DND-41 (cell line): ENCODE measurements around the gene H1-8.

Source experiments
- ATAC-seq: fragments of 200-7000 bp; cut with Tn5 transposase; 3 replicates; pipeline ENCODE4 v1.9.1; 2021; ENCODE audit warnings: low read depth; ENCODE audit not compliant: insufficient read depth
- DNase-seq: peaks from one replicate; pipeline ENCODE4 v3.0.0-alpha.2; 2020
- H2AFZ ChIP-seq: 2 replicates; pipeline ENCODE4 v1.6.0; 2012; ENCODE audit warnings: low read depth, low read length
- H3K27ac ChIP-seq: 2 replicates; pipeline ENCODE4 v1.5.1; 2012; ENCODE audit warnings: low read length, inconsistent platforms
- H3K27me3 ChIP-seq: fragments of 200-600 bp; sonication (generic); 2 replicates; pipeline ENCODE4 v1.6.0; 2012; ENCODE audit warnings: low read length, mild to moderate bottlenecking, inconsistent platforms; ENCODE audit not compliant: insufficient read depth, poor library complexity
- H3K36me3 ChIP-seq: 2 replicates; pipeline ENCODE4 v1.5.1; 2012; ENCODE audit warnings: low read length, inconsistent platforms; ENCODE audit not compliant: insufficient read depth
- H3K4me1 ChIP-seq: 2 replicates; pipeline ENCODE4 v1.5.1; 2012; ENCODE audit warnings: mild to moderate bottlenecking, low read length; ENCODE audit not compliant: insufficient read depth
- H3K4me2 ChIP-seq: 2 replicates; pipeline ENCODE4 v1.6.0; 2012; ENCODE audit warnings: mild to moderate bottlenecking, moderate library complexity, low read length, inconsistent platforms; ENCODE audit not compliant: insufficient read depth
- H3K4me3 ChIP-seq, 2 experiments: fragments of 200-600 bp in 1 of 2; shearing (Covaris generic) in 1 of 2; 2 replicates each; pipeline ENCODE4 v1.5.1; 2012 to 2016; ENCODE audit warnings: inconsistent platforms in 2 of 2, low read length in 2 of 2, mild to moderate bottlenecking in 2 of 2, low read depth in 1 of 2, moderate library complexity in 1 of 2
- H3K79me2 ChIP-seq: 2 replicates; pipeline ENCODE4 v1.6.0; 2012; ENCODE audit warnings: low read length, inconsistent platforms; ENCODE audit not compliant: insufficient read depth
- H3K9ac ChIP-seq: 2 replicates; pipeline ENCODE4 v1.6.0; 2012; ENCODE audit warnings: low read depth, mild to moderate bottlenecking, inconsistent platforms, low read length, moderate library complexity
- H3K9me3 ChIP-seq: 2 replicates; pipeline ENCODE4 v1.5.1; 2012; ENCODE audit warnings: low read length, moderate library complexity, mild to moderate bottlenecking, inconsistent platforms; ENCODE audit not compliant: insufficient read depth, severe bottlenecking
- H4K20me1 ChIP-seq: 2 replicates; pipeline ENCODE4 v1.6.0; 2012; ENCODE audit warnings: low read length; ENCODE audit not compliant: insufficient read depth
- EZH2 ChIP-seq: IDR thresholded peaks from 3 replicates; pipeline ENCODE4 v1.6.1; 2012; ENCODE audit warnings: borderline replicate concordance, low read depth, mild to moderate bottlenecking, moderate library complexity, low read length, inconsistent platforms; ENCODE audit not compliant: severe bottlenecking
- TF ChIP-seq, protein P1 (sequence below): IDR thresholded peaks from 2 replicates; pipeline ENCODE4 v1.5.1; 2012; ENCODE audit warnings: borderline replicate concordance, low read length, moderate library complexity, mild to moderate bottlenecking; ENCODE audit not compliant: poor library complexity, severe bottlenecking; ENCODE audit errors: extremely low read depth

The H1-8 gene

DNA sequence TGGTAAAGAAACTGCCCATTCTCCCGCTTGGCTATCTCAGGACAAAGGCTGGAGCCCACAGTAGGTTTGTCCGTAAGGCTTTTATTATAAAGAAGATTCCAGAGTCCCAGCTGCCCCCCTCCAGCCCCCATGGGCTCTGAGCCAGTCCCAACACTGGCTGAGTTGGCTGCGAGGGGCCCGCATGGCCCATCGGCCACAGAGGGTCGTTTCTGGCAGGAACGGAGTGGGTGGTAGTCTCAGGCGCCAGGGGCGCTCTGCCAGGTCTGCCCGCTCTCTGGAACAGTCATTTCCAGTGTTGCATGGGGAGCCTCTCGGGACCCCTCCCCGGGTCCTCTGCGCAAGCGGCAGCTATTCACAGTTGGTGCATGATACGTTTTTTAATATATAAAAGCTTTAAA is 12.2 kb downstream of the H1-8 start:
- H3K36me3 ChIP-seq, result peaks cover 54% of the 10 kb centered on the region
- no peak overlapping the region for H3K4me2 ChIP-seq
- no peaks in the 10 kb centered on the region for H3K9me3 ChIP-seq
- H3K4me1 ChIP-seq, result no peaks in the 10 kb centered on the region
- H3K27ac ChIP-seq, result no peak overlapping the region
- no peak overlapping the region for H3K9ac ChIP-seq
- no peak for ATAC-seq
- DNase-seq, result no peak
- TF ChIP-seq, protein P1, sequence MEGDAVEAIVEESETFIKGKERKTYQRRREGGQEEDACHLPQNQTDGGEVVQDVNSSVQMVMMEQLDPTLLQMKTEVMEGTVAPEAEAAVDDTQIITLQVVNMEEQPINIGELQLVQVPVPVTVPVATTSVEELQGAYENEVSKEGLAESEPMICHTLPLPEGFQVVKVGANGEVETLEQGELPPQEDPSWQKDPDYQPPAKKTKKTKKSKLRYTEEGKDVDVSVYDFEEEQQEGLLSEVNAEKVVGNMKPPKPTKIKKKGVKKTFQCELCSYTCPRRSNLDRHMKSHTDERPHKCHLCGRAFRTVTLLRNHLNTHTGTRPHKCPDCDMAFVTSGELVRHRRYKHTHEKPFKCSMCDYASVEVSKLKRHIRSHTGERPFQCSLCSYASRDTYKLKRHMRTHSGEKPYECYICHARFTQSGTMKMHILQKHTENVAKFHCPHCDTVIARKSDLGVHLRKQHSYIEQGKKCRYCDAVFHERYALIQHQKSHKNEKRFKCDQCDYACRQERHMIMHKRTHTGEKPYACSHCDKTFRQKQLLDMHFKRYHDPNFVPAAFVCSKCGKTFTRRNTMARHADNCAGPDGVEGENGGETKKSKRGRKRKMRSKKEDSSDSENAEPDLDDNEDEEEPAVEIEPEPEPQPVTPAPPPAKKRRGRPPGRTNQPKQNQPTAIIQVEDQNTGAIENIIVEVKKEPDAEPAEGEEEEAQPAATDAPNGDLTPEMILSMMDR, result no peak
- TF ChIP-seq EZH2, result no peak
- peaks cover 5% of the 10 kb centered on the region for H4K20me1 ChIP-seq
- no peaks in the 10 kb centered on the region for H3K79me2 ChIP-seq
- H3K27me3 ChIP-seq, result no peaks in the 10 kb centered on the region
- H2AFZ ChIP-seq, result no peak overlapping the region
- no peak overlapping the region for H3K4me3 ChIP-seq

DNA sequence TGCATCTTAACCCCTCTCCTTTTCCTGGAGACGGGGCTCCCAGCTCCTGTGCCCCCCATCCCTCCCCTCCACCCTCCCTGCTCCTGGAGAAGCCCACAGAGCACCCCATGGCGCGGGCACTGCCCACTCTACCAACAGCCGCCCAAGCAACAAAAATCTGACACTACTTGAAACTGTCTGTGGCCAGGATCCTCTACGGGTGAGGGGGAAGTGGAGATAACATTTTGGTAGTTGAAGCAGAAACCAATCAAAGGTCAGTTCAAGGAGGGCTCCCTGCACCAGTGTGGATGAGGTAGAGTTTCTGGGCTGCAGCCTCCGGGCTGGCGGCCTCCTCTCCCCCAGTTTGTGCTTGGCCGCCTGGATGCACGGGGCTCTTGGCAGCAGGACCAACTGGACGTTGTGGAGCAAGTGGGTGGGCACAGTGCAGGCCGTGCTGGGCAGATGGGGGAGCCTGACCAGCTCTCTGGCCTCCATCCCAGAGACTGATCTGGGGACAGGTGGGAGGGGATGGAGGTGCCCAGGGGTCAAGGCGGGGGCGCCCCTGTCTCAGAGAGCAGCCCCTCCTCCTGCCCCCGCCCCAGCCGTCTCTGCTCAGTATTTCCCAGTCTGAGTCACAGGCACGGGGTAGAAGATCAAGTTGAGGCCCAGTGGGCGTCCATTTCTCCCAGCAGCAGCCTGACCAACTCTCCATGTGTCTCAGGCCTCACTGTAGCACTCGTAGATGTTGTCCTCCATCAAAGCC is 12.8 kb downstream of the H1-8 start:
- TF ChIP-seq, protein P1, result no peak
- no peak for TF ChIP-seq EZH2
- Histone ChIP-seq H3K27me3 (no peaks in the 10 kb centered on the region), H4K20me1 (peaks cover 5% of the 10 kb centered on the region), H3K79me2 (no peaks in the 10 kb centered on the region), H3K9ac (no peak overlapping the region), H3K4me1 (no peaks in the 10 kb centered on the region), H3K9me3 (no peaks in the 10 kb centered on the region), H3K27ac (no peak overlapping the region), H3K4me2 (no peak overlapping the region), H3K4me3 (no peak overlapping the region), H2AFZ (no peak overlapping the region), H3K36me3 (peaks cover 60% of the 10 kb centered on the region)
- DNase-seq (no peak), ATAC-seq (no peak)

DNA sequence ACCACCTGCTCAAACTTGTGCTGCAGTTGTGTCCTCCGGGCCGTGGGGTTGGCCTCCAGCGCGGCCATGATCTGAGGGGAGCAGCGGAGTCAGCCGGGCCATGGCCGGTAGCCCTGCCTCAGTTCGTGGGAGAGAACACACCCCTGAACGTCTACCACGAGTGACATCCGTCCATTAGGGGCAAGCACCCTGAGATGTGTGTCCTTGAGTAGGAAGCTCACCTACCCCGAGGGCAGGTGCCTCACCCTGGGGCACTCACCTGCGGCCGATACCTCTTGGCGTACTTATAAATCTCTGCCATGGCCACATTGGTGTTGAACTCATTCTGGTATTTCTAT is 13.4 kb downstream of the H1-8 start:
- Histone ChIP-seq H3K36me3 (peaks cover 66% of the 10 kb centered on the region), H4K20me1 (peaks cover 5% of the 10 kb centered on the region), H3K9ac (no peak overlapping the region), H2AFZ (no peak overlapping the region), H3K27me3 (no peaks in the 10 kb centered on the region), H3K4me1 (no peaks in the 10 kb centered on the region), H3K4me3 (no peak overlapping the region), H3K79me2 (no peaks in the 10 kb centered on the region), H3K9me3 (no peaks in the 10 kb centered on the region), H3K27ac (no peak overlapping the region), H3K4me2 (no peak overlapping the region)
- TF ChIP-seq EZH2, result no peak
- TF ChIP-seq, protein P1, result no peak
- DNase-seq (no peak), ATAC-seq (no peak)
